Right ventricle myocardium inferior (tissue), 1 donor: ENCODE results near the gene EFCAB8. TPM values are rescaled to one million over a fixed set of nuclear protein-coding genes. Genes with fewer than 3 reads are reported as not detected.

Experiments
- ATAC-seq: fragments of 200-7000 bp; cut with Tn5 transposase; one replicate; pipeline ENCODE4 v1.9.1; 2020; ENCODE audit warnings: mild to moderate bottlenecking, moderate library complexity
- DNase-seq: peaks from one replicate; pipeline ENCODE4 v3.0.0; 2021; ENCODE audit errors: missing footprints
- intact Hi-C: fragments of 100-400 bp; cut with DNase I; formaldehyde crosslinking; loops from one replicate; pipeline ENCODE4 v1.11.0; 2022
- long read RNA-seq: library from polyadenylated mRNA; unstranded; transcript quantifications from one replicate; pipeline ENCODE4 v2.0.0, GENCODE V29; 2021
- total RNA-seq: library from RNA; stranded (reverse); fragmentation: NEBNext Ultra II Directional; extraction: Animal tissue kit (Norgen Biotek cat#: 25700); gene quantifications from one replicate; pipeline ENCODE4 v1.2.1, GENCODE V29; 2021
- donor health status: DM: no; HTN: yes; CAD: no; lungs with severe emphysema.

The EFCAB8 gene, protein sequence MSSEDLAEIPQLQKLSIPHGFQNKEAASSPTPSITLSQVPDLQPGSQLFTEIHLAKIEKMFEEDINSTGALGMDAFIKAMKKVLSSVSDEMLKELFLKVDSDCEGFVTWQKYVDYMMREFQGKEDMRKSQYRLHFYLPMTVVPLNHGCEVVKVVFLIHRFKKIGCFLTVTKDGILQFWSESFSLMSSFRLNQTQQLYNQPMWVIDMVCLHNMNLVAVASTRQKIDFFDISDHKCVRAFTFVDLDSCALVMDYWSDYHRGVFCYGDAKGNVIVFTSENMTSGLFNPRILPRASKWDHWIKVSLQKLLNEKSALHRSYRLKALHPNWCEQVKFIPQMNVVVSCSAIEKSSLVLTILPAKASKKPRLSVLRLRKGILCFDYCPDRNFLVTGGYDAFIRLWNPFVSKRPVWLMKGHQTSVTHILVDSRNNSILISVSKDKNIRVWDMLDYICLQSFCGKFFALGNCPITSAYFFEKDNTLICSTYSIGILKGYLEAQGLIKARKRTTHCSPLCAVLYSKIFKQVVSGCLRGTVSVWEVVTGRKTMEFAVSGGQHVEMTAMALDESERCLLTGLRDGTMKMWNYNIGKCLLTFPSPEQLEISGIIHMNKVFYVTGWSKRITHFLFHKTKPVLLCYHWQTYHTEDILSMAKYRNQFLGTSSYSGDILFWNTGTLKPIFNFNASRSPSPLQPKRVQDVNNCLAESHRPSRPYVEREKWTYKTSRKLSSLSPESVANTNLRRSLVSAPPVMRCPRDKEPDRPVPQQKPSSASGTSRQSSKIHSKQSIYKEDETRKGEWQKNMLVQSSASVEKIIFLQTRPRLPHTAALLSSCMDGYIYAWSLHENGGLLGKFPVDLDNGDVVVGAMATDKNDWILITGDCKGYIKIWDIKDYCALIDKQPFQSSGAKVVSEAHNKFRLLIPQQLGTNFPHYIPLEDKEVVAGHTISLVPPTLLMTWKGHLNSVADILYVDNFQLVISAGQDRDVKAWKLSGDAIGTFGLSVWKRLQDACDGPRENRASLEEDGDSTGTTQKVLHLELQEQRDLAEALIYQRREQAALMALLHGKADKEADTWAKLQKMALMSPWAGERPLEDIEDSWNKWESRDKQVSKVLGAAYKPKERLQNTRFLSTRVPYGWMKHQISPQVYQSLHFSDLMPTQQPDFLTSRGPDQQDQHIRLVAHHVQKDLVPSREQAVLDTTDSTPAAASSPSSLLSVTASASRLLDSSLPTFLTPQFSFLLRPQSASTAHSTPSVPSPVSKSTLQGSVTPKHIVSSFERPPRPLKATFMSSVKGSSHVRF
- 0.43 TPM for total RNA-seq
- long read RNA-seq = 0 reads

DNA sequence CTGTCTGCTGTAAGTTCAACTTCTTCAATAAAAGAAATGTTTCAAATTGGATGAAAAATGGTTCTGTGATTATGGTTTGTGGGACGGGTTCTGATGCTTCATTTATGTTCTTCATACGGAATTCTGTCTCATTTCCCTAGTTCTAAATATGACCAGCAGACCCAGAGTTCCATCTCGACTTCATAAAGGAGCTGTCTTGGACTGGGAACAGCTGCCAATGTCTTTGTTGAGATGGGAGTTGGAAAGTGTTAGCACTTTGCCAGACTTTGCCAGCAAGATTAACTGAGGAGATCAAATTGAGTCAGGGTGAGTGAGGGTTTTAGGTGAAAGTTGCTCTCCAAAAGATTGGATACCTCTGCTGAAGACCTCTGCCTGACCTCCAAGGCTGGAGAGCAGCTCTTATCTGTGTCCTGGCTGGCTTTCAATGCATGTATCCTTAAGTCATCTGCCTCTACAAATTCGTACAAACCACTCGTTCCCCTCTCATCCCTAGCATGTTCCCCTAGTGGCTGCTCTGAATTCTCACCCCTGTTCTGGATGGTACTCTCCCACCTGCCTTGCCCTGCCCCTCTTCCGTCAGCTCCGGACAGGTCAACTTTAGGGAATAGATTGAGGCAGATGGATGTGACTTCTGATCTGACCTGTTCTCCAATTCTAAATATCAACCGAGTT, at the start of gene EFCAB8:
TSS of gene EFCAB8 (plus strand) at position 223 of the 672 bp plus-strand sequence. CDS start 4,870 bp downstream, outside the sequence.
- ATAC-seq (peak; percentile 26), DNase-seq (no peak)
- intact Hi-C loops = no loop called here

DNA sequence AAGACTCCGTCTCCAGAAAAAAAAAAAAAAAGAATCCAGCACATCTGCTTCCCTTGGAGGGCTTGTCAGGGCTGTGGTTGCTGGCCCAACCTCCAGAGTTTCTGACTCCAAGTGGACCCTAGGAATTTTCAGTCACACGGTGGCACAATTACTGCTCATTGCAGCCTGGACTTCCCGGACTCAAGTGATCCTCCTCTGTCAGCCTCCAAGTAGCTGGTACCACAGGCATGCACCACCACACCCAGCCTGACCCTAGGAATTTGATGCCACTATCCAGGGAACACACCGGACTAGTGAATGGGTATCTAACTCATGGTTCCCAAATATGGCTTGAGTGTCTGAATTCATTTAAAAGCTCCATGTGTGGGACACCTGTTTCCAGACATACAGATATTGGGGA, 48.8 kb upstream of the EFCAB8 start:
- DNase-seq (no peak), ATAC-seq (no peak)
- intact Hi-C loops = no loop called here

DNA sequence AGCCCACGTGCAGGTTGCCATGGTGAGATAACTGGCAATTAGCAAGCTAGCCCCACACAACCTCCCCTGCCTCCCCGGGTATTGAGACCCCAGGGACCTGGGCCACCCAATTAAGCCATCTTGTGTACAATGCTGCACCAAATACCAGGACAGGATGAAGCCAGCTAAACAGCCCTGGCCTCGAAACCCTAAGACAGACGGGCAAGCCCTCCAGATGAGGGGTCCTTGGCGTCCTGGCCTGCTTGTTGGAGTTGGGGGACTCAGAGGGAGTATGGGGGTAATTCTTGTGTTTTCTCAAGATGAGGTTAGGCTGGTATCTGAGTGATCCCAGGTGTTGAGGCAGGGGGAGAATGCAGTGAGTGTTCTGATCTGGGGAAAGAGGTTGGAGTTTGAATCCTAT, 47.8 kb upstream of the EFCAB8 start:
- DNase-seq = no peak

GRCh38 chr20:32811886-32812285, 46.8 kb upstream of the EFCAB8 start:
- intact Hi-C loops = no loop called here
- ATAC-seq = no peak
- no peak for DNase-seq

More for the DNA sequence above, 47.8 kb upstream of the EFCAB8 start:
- no peak for ATAC-seq
- intact Hi-C loops = no loop called here

DNA sequence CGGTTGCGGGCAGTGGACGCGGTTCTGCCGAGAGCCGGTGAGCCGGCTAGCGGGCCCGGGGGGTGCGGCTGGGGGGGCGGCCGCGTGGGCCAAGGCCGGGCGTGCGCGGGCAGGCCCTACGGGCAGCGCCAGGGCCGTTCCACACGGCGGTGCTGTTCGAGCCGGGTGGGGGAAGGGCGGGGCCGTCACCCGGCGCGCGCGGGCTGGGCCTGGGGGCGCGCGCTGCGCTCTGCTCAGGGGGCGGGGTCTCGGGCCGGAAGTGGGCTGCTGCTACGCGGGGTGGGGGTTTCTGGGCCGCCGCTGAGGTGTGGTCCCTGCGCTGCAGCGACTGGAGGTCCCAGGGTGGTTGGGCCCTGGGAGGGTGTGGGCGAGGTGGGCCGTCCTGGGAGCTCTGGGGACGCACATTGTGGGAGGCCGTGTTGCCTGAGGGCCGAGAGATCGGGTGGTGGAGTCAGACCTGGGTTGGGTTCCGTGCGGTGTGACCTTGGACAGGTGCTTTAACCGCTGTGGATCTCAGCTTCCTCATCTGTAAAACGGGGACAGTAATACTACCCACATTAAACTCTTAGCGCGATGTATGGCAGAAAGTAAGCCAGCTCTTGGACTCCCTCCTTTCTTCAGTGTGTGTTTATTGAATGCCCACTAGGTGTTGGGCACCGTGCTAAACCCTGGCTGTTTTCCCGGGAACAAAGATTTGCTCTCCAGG, 38.6 kb upstream of the EFCAB8 start:
- intact Hi-C loops = no loop called here
- peak; percentile 88 for DNase-seq

DNA sequence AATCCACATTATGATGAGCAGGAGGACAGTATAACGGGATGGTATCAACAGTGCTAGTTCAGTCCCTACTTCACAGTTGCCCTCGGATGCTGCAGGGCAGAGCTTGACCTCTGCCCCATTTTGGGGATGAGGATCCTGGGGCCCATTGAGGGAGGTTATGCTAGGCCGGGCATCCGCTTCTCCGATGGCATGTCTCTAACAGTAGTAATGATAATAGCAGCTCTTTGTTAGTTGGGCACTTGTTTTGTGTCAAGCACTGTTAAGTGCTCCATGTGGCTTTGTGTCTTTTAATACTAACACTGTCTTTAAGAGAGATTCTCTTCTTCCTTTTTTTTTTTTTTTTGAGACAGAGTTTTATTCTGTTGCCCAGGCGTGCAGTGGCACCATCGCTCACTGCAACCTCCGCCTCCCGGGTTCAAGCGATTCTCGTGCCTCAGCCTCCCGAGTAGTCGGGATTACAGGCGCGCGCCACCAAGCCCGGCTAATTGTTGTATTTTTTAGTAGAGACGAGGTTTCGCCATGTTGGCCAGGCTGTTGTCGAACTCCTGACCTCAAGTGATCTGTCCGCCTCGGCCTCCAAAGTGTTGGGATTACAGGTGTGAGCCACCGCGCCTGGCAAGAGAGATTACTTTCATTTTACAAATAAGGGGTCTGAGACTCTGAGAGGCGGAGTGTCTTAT, 37.9 kb upstream of the EFCAB8 start:
- intact Hi-C loops = no loop called here
- DNase-seq (no peak), ATAC-seq (no peak)

More for the DNA sequence above, 38.6 kb upstream of the EFCAB8 start:
- peak; percentile 89 for ATAC-seq

DNA sequence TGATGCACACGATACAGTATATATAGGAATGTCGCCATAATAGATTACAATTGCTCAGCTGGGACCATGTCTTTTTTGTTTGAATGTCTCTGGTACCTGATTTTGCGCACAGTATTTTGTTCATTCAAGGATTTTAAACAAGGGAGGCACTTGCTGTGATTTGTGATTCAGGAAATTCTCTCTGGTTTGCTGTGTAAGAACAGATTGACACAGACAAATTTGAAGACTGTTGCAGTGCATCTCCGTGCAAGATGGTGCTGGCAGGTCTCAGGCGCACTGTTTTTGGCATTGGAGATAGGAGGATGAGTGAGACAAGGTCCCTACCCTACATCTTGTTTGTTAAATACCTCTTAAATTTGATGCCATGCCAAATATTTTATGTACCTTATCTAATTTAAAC, 36.5 kb upstream of the EFCAB8 start:
- ATAC-seq (no peak), DNase-seq (no peak)
- intact Hi-C loops = no loop called here

DNA sequence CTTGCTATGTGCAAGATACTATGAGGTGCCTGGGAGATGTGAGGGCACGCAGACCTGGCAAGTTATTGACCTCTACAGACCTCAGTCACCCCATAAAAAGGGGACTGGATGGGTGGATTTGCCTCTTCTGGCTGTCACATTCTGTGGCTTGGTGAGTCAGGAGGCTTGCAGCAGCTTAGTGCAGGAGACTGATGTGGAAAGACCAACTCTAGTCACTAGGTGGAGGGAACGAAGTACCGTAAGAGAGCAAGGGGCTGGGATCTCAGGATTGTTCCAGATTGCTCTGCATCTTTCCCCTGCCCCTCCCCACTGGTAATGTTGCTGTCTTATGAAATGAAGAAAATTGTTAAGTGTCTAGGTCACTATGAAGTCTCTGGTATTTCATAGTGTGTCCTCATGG, 35.6 kb upstream of the EFCAB8 start:
- ATAC-seq (no peak), DNase-seq (no peak)
- intact Hi-C loops = no loop called here

DNA sequence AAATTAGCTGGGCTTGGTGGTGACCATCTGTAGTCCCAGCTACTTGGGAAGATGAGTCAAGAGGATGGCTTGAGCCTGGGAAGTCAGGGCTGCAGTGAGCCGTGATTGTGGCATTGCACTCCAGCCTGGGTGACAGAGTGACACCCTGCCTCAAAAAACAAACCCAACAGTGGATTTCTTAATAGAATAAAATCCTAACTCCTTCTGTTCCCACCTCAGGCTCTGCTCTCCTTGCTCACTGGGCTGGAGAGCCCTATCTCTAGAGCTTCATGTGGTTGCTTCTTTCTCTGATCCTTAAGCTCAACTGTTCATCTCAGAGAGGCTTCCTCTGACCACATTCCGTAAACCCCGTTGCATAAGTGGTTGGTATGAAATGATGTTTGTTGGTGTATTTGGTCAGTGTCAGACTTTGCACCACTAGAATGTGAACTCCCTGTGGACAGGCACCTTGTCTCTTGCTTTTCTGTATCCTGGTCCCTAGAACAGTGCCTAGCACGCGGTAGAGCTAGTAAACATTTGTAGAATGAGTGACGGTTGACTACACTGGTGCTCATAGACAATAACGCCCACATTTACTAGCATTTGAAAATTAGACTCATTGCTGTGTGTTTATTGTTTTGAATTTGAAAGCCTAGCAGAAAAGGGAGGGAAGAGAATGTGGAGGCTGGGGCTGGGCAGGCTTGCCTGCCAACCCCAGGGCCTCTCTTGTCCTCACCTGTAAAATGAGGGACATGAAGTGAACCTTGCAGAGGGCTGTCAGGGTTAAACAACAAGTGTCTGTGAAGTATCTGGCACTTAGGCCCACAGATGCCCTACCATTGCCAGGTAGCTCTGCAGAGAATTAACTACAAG, 34.8 kb upstream of the EFCAB8 start:
- ATAC-seq = no peak
- intact Hi-C loops = no loop called here
- no peak for DNase-seq

- DNase-seq (no peak), ATAC-seq (no peak)
- intact Hi-C loops = no loop called here
Measured at GRCh38 chr20:32828029-32828680, 30.6 kb upstream of the EFCAB8 start.

DNA sequence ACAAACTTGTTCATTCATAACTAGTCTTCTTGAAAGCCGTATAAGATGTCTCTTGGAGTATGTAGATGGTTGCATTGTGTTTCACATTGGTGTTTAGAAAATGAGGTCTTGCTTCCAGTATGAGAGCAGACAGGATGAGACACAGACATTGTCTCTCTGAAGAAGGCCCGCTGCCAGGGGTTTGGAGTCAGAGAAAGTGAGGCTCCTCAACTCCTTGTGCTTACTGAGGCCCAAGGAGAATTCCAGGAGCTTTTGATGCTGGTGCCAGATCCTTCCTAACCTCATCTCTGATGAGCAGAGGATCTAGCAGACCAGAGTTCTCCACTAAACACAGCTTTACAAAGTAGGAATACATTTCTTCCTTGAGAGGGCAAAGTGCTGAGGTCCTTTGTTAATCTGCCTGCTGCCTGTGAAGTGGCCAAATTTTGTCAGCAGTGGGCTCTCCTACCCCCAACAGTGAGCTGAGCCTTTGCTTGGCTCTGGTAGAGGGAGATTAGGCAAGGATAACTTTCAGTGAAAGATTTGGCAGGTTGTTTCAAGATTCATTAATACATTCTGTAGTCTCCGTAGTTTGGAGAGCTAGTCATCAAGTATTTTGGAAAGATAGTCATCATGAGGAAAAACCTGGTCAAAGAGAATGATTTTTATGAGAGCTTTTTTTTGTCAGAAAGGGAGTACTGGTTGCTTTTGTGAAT, 29.3 kb upstream of the EFCAB8 start:
- intact Hi-C loops = no loop called here
- DNase-seq = no peak
- no peak for ATAC-seq

- DNase-seq (no peak), ATAC-seq (peak; percentile 50)
- intact Hi-C loops = no loop called here
Measured at GRCh38 chr20:32830437-32830836, 28.3 kb upstream of the EFCAB8 start.

DNA sequence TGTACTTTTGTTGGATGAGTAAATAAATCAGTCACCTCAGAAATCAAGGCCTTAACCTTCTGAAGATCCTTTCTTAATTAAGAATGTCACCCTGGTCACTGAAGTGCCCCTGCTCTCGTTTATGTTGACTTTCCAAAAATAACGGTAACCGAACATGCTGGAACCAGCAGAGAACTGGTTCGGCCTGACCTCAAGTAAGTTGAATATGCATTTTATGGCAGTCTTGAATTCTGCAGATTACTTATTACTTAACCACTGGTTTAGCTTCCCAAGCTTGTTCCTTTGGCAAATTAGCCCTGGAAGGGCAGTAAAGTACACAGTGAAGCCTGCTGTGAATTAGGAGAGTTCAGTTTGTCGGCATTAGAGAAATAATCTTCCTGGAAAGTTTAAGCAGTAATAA, 26.7 kb upstream of the EFCAB8 start:
- intact Hi-C loops = no loop called here
- ATAC-seq = no peak
- DNase-seq = no peak

DNA sequence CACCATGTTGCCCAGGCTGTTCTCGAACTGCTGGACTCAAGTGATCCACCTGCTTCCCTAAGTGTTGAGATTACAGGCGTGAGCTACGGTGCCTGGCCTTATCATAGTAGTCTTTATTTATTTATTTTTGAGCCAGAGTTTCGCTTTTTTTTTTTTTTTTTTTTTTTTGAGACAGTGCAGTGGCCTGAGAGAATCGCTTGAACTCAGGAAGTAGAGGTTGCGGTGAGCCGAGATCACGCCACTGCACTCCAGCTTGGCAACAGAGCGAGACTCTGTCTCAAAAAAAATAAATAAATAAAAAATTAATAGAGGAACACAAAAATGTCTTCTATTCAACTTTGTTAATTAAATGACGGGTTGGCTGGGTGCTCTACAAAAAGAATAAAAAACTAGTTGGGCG, 26.1 kb upstream of the EFCAB8 start:
- ATAC-seq (no peak), DNase-seq (no peak)
- intact Hi-C loops = no loop called here

- DNase-seq (no peak), ATAC-seq (no peak)
- intact Hi-C loops = no loop called here
Measured at GRCh38 chr20:32834972-32835371, 23.8 kb upstream of the EFCAB8 start.

GRCh38 chr20:32837157-32837556, 21.6 kb upstream of the EFCAB8 start:
- intact Hi-C loops = no loop called here
- ATAC-seq (no peak), DNase-seq (no peak)
